Adrenal gland (tissue), 12 donors: Measurements from ENCODE around the gene TNFSF18. TPM values are rescaled to one million over a fixed set of nuclear protein-coding genes. Genes with fewer than 3 reads are reported as not detected.

ENCODE experiments used
- DNase-seq, 7 donors: peaks; one replicate each; pipeline ENCODE4 v3.0.0-alpha.2; 2019 to 2020
- H3K27ac ChIP-seq, 5 donors: fragments of 200-600 bp; sonication (generic) in 4 of 5; 1 replicate in 3 of 5; 2 replicates in 2 of 5; pipeline versions ENCODE4 v1.5.1 to v1.8.0; 2016 to 2020; ENCODE audit warnings: mild to moderate bottlenecking in 1 of 5
- H3K27me3 ChIP-seq: fragments of 200-600 bp; 2 replicates; pipeline ENCODE4 v1.8.0; 2021
- H3K36me3 ChIP-seq, 2 donors: fragments of 200-600 bp; replicated peaks in 1 of 2; 1 replicate in 1 of 2; 2 replicates in 1 of 2; pipeline versions ENCODE4 v1.5.1 to v1.8.0; 2018 to 2022
- H3K4me1 ChIP-seq, 2 donors: fragments of 200-600 bp; replicated peaks in 1 of 2; 1 replicate in 1 of 2; 2 replicates in 1 of 2; pipeline versions ENCODE4 v1.5.1 to v1.8.0; 2018 to 2021
- H3K4me3 ChIP-seq, 4 donors: fragments of 200-600 bp; sonication (generic) in 3 of 4; one replicate each; pipeline ENCODE4 v1.5.1; 2016 to 2018
- H3K9me3 ChIP-seq, 3 donors: fragments of 200-600 bp; sonication (generic) in 1 of 3; replicated peaks in 1 of 3; 1 replicate in 2 of 3; 2 replicates in 1 of 3; pipeline versions ENCODE4 v1.5.1 to v1.8.0; 2016 to 2021
- POLR2A ChIP-seq, 2 donors: fragments of 450-650 bp; IDR thresholded peaks; one replicate each; pipeline ENCODE4 v1.6.1; 2017; ENCODE audit warnings: antibody characterized with exemption in 2 of 2, mild to moderate bottlenecking in 2 of 2, moderate library complexity in 1 of 2
- WGBS, 4 donors: extraction: QIAGEN DNeasy Blood & Tissue Kit in 2 of 4; methylation state at CpG; one replicate each; pipeline versions ENCODE4 v1.1.5 to v1.1.7; 2013 to 2017; 5-methylcytosine and 5-hydroxymethylcytosine counted together
- intact Hi-C, 2 donors: fragments of 100-400 bp; cut with DNase I; formaldehyde crosslinking; loops; one replicate each; pipeline versions ENCODE4 v1.14.1 to v1.15.0; 2022 to 2023
- polyA plus RNA-seq, 3 donors: library from polyadenylated mRNA; stranded (reverse); fragments of 200-250 nt in 2 of 3; fragments of 350-450 nt in 1 of 3; fragmentation: Illumina TruSeq in 1 of 3; extraction: RNeasy Lipid Tissue Mini Kit (QIAGEN cat#74804) in 1 of 3; gene quantifications; one replicate each; pipeline ENCODE4 v1.2.3, GENCODE V29; 2013 to 2014
- total RNA-seq, 9 donors: library from RNA; depleted of rRNA in 4 of 9; stranded (reverse); fragments of >200 nt in 4 of 9; fragments of 120-200 nt in 1 of 9; fragmentation: NEBNext Ultra II Directional in 1 of 9; extraction: Animal tissue kit (Norgen Biotek cat#: 25700) in 1 of 9; gene quantifications; one replicate each; pipeline versions ENCODE4 v1.1.0 to v1.2.4, GENCODE V29; 2013 to 2023
- TF ChIP-seq, protein P1 (sequence below), 6 experiments: fragments of 450-650 bp in 4 of 6; fragments of 200-600 bp in 2 of 6; sonication (generic) in 1 of 6; IDR thresholded peaks; 1 replicate in 5 of 6; 2 replicates in 1 of 6; pipeline versions ENCODE4 v1.5.1 to v1.8.0; 2016 to 2021; ENCODE audit warnings: antibody characterized with exemption in 6 of 6, mild to moderate bottlenecking in 2 of 6, moderate library complexity in 1 of 6
- donor health status: healthy with polysubstance abuse.
- donor health status: Bipolar disorder and iron deficiency.
- donor health status: DM: yes; HTN: yes; CAD: no.
- donor health status: DM: no; HTN: no; CAD: no.
- donor health status: DM: no; HTN: no; CAD: no.
- donor health status: DM: yes; HTN: yes; CAD: no.

Gene TNFSF18
- total and polyA plus RNA-seq, 12 donors: 0.07 to 1.0 (median 0.27) TPM; not detected in 8

DNA sequence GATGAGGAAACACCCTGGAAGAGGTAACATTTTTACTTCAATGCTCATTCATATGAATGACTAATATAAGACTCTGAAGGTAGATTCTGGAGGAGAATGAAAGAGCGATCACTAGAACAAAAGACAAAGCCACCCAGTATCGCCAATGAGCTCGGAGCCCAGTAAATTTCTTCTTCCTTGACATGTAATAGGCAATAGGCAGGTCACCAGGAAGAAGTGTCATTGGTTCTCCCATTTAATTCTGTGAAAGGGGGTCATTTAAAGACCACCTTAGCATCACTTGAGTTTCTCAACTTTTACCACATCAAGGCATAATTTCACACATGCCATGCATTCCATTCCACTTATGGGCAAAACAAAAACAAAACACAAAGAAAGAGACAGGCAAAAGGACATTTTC is 7.9 kb downstream of the TNFSF18 start:
- Histone ChIP-seq H3K9me3 (no peaks in the 10 kb centered on the region), H3K27me3 (no peaks in the 10 kb centered on the region), H3K36me3 (no peaks in the 10 kb centered on the region), H3K4me1 (no peaks in the 10 kb centered on the region), H3K4me3 (no peak overlapping the region), H3K27ac (no peak overlapping the region)
- TF ChIP-seq POLR2A (IDR thresholded peaks at IDR 0.05): no peak
- TF ChIP-seq, protein P1, sequence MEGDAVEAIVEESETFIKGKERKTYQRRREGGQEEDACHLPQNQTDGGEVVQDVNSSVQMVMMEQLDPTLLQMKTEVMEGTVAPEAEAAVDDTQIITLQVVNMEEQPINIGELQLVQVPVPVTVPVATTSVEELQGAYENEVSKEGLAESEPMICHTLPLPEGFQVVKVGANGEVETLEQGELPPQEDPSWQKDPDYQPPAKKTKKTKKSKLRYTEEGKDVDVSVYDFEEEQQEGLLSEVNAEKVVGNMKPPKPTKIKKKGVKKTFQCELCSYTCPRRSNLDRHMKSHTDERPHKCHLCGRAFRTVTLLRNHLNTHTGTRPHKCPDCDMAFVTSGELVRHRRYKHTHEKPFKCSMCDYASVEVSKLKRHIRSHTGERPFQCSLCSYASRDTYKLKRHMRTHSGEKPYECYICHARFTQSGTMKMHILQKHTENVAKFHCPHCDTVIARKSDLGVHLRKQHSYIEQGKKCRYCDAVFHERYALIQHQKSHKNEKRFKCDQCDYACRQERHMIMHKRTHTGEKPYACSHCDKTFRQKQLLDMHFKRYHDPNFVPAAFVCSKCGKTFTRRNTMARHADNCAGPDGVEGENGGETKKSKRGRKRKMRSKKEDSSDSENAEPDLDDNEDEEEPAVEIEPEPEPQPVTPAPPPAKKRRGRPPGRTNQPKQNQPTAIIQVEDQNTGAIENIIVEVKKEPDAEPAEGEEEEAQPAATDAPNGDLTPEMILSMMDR (IDR thresholded peaks at IDR 0.05): no peak
- DNase-seq: no peak
- 76 to 87% (median 83%) methylated on average over 3 of the region's 3 CpGs for WGBS, 4 donors
- intact Hi-C loops: no loop called here

DNA sequence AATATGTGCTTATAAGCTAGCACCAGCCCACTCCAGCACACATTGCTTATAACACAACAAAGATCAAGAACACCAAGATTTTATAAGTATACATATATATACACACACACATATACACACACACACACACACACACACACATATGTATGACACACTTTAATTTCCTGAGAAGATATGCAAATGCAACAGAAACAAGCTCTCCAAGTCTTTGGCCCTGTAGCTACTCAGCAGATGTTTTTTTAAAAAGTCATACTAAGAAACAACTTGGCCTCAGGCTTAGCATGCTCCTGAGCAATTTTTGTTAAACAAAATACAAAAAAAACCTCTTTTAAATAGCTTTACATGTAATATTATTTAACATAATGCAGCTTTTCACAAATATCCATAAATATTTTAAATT is 11.1 kb downstream of the TNFSF18 start:
- Histone ChIP-seq H3K27me3 (no peaks in the 10 kb centered on the region), H3K9me3 (no peaks in the 10 kb centered on the region), H3K27ac (no peak overlapping the region), H3K4me3 (no peak overlapping the region), H3K36me3 (no peaks in the 10 kb centered on the region), H3K4me1 (no peaks in the 10 kb centered on the region)
- no peak for DNase-seq
- intact Hi-C loops: no loop called here
- TF ChIP-seq, protein P1 (IDR thresholded peaks at IDR 0.05): no peak
- TF ChIP-seq POLR2A (IDR thresholded peaks at IDR 0.05): no peak

DNA sequence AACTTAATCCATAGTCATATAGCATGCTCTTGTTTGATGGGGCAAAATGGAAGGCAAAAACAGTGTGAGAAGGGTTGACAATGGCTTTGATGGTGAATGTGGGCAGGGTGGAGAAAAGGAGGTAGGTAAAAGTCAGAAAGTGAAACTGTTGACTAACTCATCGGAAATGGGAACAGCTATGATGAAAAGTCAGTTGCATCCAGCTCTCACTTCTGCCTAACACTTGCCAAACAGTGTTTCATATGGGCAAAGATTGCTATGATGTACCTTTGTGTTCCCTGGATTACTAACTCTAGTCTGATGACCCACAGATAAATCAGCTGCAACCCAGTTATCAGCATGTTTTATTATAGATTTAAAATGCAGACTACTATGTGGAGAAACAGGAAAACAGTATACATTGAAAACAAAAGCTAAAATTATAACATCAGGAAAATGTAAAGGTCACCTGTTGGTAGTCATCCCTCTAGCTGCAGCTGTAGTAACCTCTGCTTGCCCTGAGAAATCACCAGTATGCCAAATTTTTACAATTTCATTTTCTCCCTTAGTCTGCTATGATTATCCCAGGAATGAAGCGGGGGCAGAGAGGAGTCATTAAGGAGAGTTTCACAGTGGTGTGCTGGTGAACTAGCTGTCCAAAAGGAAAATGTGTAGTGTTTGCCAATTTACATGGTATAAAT is 11.7 kb downstream of the TNFSF18 start:
- 73 to 89% (median 81%) methylated on average over 2 of the region's 2 CpGs for WGBS, 4 donors
- H3K4me1 ChIP-seq: no peaks in the 10 kb centered on the region
- H3K4me3 ChIP-seq: no peak overlapping the region
- H3K27me3 ChIP-seq: no peaks in the 10 kb centered on the region
- no peak for TF ChIP-seq POLR2A (IDR thresholded peaks at IDR 0.05)
- TF ChIP-seq, protein P1 (IDR thresholded peaks at IDR 0.05): no peak
- H3K36me3 ChIP-seq: no peaks in the 10 kb centered on the region
- intact Hi-C loops: no loop called here
- H3K9me3 ChIP-seq: no peaks in the 10 kb centered on the region
- no peak for DNase-seq
- H3K27ac ChIP-seq: no peak overlapping the region

DNA sequence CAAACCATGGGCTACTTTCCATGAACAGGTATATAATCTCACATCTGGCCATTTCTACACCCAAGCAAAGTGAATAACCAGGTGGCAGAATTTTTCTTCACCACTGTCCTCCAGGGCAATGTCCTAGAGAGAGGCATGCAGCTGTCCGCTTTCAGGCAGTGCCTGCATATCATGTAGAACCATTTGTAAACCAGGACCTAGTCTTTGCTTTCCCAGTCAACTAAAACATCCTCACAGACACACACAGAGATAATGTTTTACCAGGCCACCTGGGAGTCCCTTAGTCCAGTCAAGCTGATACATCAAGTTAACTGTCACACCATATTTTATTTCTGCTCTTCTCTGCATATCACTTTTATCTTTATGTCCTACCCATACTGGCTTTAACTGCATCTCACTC is 26.2 kb downstream of the TNFSF18 start:
- no peaks in the 10 kb centered on the region for H3K4me1 ChIP-seq
- intact Hi-C loops: no loop called here
- H3K4me3 ChIP-seq: no peak overlapping the region

More for the DNA sequence above, 26.2 kb downstream of the TNFSF18 start:
- Histone ChIP-seq H3K36me3 (no peaks in the 10 kb centered on the region), H3K27me3 (no peaks in the 10 kb centered on the region), H3K9me3 (no peaks in the 10 kb centered on the region), H3K27ac (no peak overlapping the region)
- 90 to 100% (median 93%) methylated on average over 1 of the region's 1 CpG for WGBS, 4 donors
- no peak for TF ChIP-seq POLR2A (IDR thresholded peaks at IDR 0.05)
- TF ChIP-seq, protein P1 (IDR thresholded peaks at IDR 0.05): no peak
- DNase-seq: no peak
